Vagina (tissue), 2 donors: ENCODE data around the gene TP53RK. TPM values are rescaled to one million over a fixed set of nuclear protein-coding genes. Genes with fewer than 3 reads are reported as not detected.

Experiments used
- DNase-seq, 2 donors: peaks; one replicate each; pipeline ENCODE4 v3.0.0-alpha.2; 2017; ENCODE audit errors: extremely low spot score in 2 of 2
- H3K27ac ChIP-seq: fragments of 200-600 bp; sonication (generic); one replicate; pipeline ENCODE4 v1.5.1; 2019
- H3K27me3 ChIP-seq: fragments of 200-600 bp; sonication (generic); one replicate; pipeline ENCODE4 v1.5.1; 2019
- H3K36me3 ChIP-seq, 2 donors: fragments of 200-600 bp; sonication (generic); one replicate each; pipeline ENCODE4 v1.5.1; 2017 to 2019
- H3K4me1 ChIP-seq: fragments of 200-600 bp; sonication (generic); one replicate; pipeline ENCODE4 v1.5.1; 2019
- H3K4me3 ChIP-seq, 2 donors: fragments of 200-600 bp; sonication (generic); 1 replicate in 1 of 2; 2 replicates in 1 of 2; pipeline ENCODE4 v1.5.1; 2016 to 2019
- H3K9me3 ChIP-seq: fragments of 200-600 bp; sonication (generic); one replicate; pipeline ENCODE4 v1.5.1; 2019
- CTCF ChIP-seq, 3 experiments: fragments of 450-650 bp in 2 of 3; fragments of 200-600 bp in 1 of 3; sonication (generic) in 1 of 3; IDR thresholded peaks; one replicate each; pipeline ENCODE4 v1.5.1; 2017 to 2019; ENCODE audit warnings: antibody characterized with exemption in 3 of 3, mild to moderate bottlenecking in 2 of 3, moderate library complexity in 2 of 3
- POLR2A ChIP-seq, 2 donors: fragments of 450-650 bp; IDR thresholded peaks; one replicate each; pipeline ENCODE4 v1.6.1; 2017; ENCODE audit warnings: antibody characterized with exemption in 2 of 2, mild to moderate bottlenecking in 2 of 2, moderate library complexity in 2 of 2
- POLR2AphosphoS5 ChIP-seq, 2 donors: sonication (generic); formaldehyde crosslinking; IDR thresholded peaks; one replicate each; pipeline ENCODE4 v1.9.0; 2017; ENCODE audit warnings: antibody characterized with exemption in 2 of 2, mild to moderate bottlenecking in 2 of 2, low read depth in 1 of 2; ENCODE audit not compliant: insufficient read depth in 1 of 2
- intact Hi-C: fragments of 100-400 bp; cut with DNase I; formaldehyde crosslinking; loops from one replicate; pipeline ENCODE4 v1.15.1; 2023
- total RNA-seq: library from RNA; depleted of rRNA; stranded (reverse); fragments of >200 nt; gene quantifications from one replicate; pipeline ENCODE4 v1.2.3, GENCODE V29; 2016

The TP53RK gene
- total RNA-seq, 1 donor from 2014 or later = 27.7 TPM

GRCh38 chr20:46712056-46712636 is 22.9 kb upstream of the TP53RK start:
- no peak for TF ChIP-seq POLR2AphosphoS5 (IDR thresholded peaks at IDR 0.05; ENCODE audit: insufficient read depth in 1 of 2, low read depth in 1 of 2)
- TF ChIP-seq CTCF (IDR thresholded peaks at IDR 0.05) = no peak
- TF ChIP-seq POLR2A (IDR thresholded peaks at IDR 0.05) = no peak
- H3K27me3 ChIP-seq = no peaks in the 10 kb centered on the region
- no peak overlapping the region for H3K4me3 ChIP-seq
- H3K4me1 ChIP-seq = peaks cover 59% of the 10 kb centered on the region
- H3K27ac ChIP-seq = no peak overlapping the region
- no peaks in the 10 kb centered on the region for H3K9me3 ChIP-seq
- intact Hi-C loops = no loop called here
- no peaks in the 10 kb centered on the region for H3K36me3 ChIP-seq
- DNase-seq = no peak

- Histone ChIP-seq H3K4me1 (peaks cover 56% of the 10 kb centered on the region), H3K9me3 (no peaks in the 10 kb centered on the region), H3K27me3 (no peaks in the 10 kb centered on the region), H3K36me3 (no peaks in the 10 kb centered on the region), H3K4me3 (peak overlapping the region; percentile 70 to 74), H3K27ac (peak overlapping the region; percentile 95)
- intact Hi-C loops = no loop called here
- TF ChIP-seq POLR2A (IDR thresholded peaks at IDR 0.05) (no peak), POLR2AphosphoS5 (IDR thresholded peaks at IDR 0.05; ENCODE audit: insufficient read depth in 1 of 2, low read depth in 1 of 2) (no peak), CTCF (IDR thresholded peaks at IDR 0.05) (no peak)
- no peak for DNase-seq
Measured at GRCh38 chr20:46710153-46710913, 21.1 kb upstream of the TP53RK start.

- TF ChIP-seq POLR2AphosphoS5 (IDR thresholded peaks at IDR 0.05; ENCODE audit: insufficient read depth in 1 of 2, low read depth in 1 of 2) = peak in 1 of 2 donors; percentile 56
- TF ChIP-seq POLR2A (IDR thresholded peaks at IDR 0.05) = no peak
- TF ChIP-seq CTCF (IDR thresholded peaks at IDR 0.05) = no peak
- H3K9me3 ChIP-seq = no peaks in the 10 kb centered on the region
Measured at GRCh38 chr20:46709459-46710152, 20.4 kb upstream of the TP53RK start, which contains the start of gene SLC2A10. Gene SLC2A10, plus strand, starts transcription at chr20:46709649. Its CDS starts 88 bp downstream, at chr20:46709737.

GRCh38 chr20:46709055-46709458 is 19.8 kb upstream of the TP53RK start:
- no peak for DNase-seq
- no peak for TF ChIP-seq CTCF (IDR thresholded peaks at IDR 0.05)
- no peak for TF ChIP-seq POLR2AphosphoS5 (IDR thresholded peaks at IDR 0.05; ENCODE audit: insufficient read depth in 1 of 2, low read depth in 1 of 2)
- no peak for TF ChIP-seq POLR2A (IDR thresholded peaks at IDR 0.05)
- no peaks in the 10 kb centered on the region for H3K9me3 ChIP-seq

More at GRCh38 chr20:46709459-46710152, 20.4 kb upstream of the TP53RK start, which contains the start of gene SLC2A10:
- Histone ChIP-seq H3K27me3 (no peaks in the 10 kb centered on the region), H3K27ac (peak within 1 kb of the TSS; percentile 95), H3K4me3 (peak within 1 kb of the TSS; percentile 70 to 74), H3K36me3 (no peaks in the 10 kb centered on the region), H3K4me1 (peaks cover 55% of the 10 kb centered on the region)
- DNase-seq = no peak
- intact Hi-C loops = no loop called here

More at GRCh38 chr20:46709055-46709458, 19.8 kb upstream of the TP53RK start:
- H3K4me3 ChIP-seq = peak overlapping the region; percentile 70 to 74
- intact Hi-C loops = no loop called here
- no peaks in the 10 kb centered on the region for H3K27me3 ChIP-seq
- H3K27ac ChIP-seq = peak overlapping the region; percentile 95
- H3K4me1 ChIP-seq = peaks cover 55% of the 10 kb centered on the region
- no peaks in the 10 kb centered on the region for H3K36me3 ChIP-seq
